Measurements from ENCODE around the gene NRIP1.

DNA sequence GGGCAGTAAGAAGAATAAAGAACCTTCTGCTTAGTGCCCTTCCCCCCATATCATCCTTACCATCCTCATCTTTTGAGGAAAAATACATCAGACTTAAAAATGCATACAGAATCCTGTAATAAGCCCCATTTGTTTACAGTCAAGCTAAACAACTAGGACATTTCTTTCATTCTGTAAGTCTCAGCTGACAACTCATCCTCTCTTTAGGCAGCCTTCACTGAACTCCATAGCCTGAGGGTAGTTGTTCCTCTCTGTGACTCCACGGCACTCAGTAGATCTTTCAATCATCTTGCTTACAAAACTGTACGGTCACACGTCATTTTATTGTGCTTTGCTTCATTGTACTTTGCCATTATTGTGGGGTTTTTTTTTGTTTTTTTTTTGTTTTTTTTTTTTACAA is 82.5 kb downstream of the NRIP1 start:
- TF ChIP-seq EP300 (IDR thresholded peaks at IDR 0.05) (no peak), POLR2A (IDR thresholded peaks at IDR 0.05) (no peak), POLR2AphosphoS5 (IDR thresholded peaks at IDR 0.05) (no peak)
- TF ChIP-seq, protein P1, sequence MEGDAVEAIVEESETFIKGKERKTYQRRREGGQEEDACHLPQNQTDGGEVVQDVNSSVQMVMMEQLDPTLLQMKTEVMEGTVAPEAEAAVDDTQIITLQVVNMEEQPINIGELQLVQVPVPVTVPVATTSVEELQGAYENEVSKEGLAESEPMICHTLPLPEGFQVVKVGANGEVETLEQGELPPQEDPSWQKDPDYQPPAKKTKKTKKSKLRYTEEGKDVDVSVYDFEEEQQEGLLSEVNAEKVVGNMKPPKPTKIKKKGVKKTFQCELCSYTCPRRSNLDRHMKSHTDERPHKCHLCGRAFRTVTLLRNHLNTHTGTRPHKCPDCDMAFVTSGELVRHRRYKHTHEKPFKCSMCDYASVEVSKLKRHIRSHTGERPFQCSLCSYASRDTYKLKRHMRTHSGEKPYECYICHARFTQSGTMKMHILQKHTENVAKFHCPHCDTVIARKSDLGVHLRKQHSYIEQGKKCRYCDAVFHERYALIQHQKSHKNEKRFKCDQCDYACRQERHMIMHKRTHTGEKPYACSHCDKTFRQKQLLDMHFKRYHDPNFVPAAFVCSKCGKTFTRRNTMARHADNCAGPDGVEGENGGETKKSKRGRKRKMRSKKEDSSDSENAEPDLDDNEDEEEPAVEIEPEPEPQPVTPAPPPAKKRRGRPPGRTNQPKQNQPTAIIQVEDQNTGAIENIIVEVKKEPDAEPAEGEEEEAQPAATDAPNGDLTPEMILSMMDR (IDR thresholded peaks at IDR 0.05) = no peak

Measured in suprapubic skin (tissue), 4 donors.